HAP-1 (cell line): ENCODE measurements around the gene MPZL3.
A peak's percentile ranks its signal among the peaks of the same experiment; 100 is the strongest.
"Not testable (repeated sequence)": the region's sequence is repeated elsewhere in the genome, so short reads cannot be mapped to it uniquely, and the experiment has no call there.

Experiments
- DNase-seq, 2 experiments: peaks; one replicate each; pipeline ENCODE4 v3.0.0-alpha.2; 2016 to 2020; ENCODE audit warnings: low spot score in 2 of 2
- H3K27me3 ChIP-seq: fragments of 250-450 bp; sonication (Bioruptor Pico); 2 replicates; pipeline ENCODE4 v1.5.1; 2020; ENCODE audit warnings: low read depth, mild to moderate bottlenecking, moderate library complexity
- H3K36me3 ChIP-seq: fragments of 250-450 bp; sonication (Bioruptor Pico); replicated peaks from 2 replicates; pipeline ENCODE4 v1.5.1; 2020; ENCODE audit warnings: mild to moderate bottlenecking
- H3K4me1 ChIP-seq: fragments of 250-450 bp; sonication (Bioruptor Pico); 2 replicates; pipeline ENCODE4 v1.5.1; 2020; ENCODE audit warnings: mild to moderate bottlenecking
- H3K4me3 ChIP-seq: fragments of 250-450 bp; sonication (Bioruptor Pico); 2 replicates; pipeline ENCODE4 v1.5.1; 2020; ENCODE audit warnings: mild to moderate bottlenecking, moderate library complexity
- H3K9me3 ChIP-seq: fragments of 250-450 bp; sonication (Bioruptor Pico); 2 replicates; pipeline ENCODE4 v1.5.1; 2020; ENCODE audit warnings: mild to moderate bottlenecking, moderate library complexity
- in situ Hi-C: fragments of 300-500 bp; cut with MboI; formaldehyde crosslinking; loops from 3 replicates; pipeline ENCODE4 v1.14.3; 2020; ENCODE audit warnings: low sequenced_read_pairs, inconsistent platforms, mixed read lengths

Gene MPZL3

DNA sequence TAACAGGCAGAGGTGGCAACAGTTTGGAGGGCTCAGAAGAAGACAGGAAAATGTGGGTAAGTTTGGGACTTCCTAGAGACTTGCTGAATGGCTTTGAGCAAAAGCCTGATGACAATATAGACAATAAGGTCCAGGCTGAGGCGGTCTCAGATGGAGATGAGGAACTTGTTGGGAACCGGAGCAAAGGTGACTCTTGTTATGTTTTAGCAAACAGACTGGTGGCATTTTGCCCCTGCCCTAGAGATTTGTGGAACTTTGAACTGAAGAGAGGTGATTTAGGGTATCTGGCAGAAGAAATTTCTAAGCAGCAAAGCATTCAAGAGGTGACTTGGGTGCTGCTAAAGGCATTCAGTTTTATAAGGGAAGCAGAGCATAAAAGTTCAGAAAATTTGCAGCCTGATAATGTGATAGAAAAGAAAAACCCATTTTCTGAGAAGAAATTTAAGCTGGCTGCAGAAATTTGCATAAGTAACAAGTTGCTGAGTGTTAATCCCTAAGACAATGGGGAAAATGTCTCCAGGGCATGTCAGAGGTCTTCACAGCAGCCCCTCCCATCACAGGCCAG, 61.1 kb downstream of the MPZL3 start:
- not testable (repeated sequence) for H3K36me3 ChIP-seq, H3K9me3 ChIP-seq, H3K4me3 ChIP-seq, H3K4me1 ChIP-seq, DNase-seq, H3K27me3 ChIP-seq
- in situ Hi-C loops, result loop anchor here (10.0 to 25.0 kb wide), 2 partner anchors 164 to 296 kb away; partner anchors contain the start of gene UBE4A

DNA sequence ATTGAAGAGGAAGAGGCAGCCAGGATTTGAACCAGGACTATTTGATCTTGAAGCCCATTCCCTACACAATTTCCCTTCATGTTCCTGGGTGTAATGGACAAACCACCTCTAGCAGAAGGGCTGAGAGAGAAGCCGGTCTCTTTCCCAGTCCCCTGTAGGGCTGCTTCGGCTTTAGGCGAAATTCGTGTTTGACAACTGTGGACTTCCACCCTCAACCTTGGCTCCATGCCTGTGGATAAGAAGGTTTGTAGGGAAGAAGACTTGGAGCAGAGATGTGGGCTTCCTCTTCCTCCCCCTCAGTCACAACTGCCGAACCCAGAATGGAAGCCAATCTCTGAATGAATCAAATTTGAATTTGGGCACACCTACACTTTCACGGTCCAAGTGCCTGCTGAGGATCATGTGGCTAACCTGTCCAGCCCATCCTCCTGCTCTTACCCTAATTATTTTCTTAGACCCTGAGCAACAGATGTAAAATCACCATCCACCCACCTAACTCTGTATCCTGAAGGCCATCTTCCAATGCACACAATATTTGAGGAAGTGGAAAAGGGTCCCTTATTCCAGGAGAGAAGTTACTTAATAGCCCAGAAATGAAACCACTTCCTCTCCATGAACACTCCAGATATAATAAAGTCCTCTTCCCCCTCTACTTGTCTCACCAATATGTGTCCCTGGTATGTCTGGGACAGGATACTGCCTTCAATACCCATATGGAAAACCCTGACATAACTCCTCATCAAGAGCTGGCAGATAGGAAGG, 65.6 kb downstream of the MPZL3 start:
- Histone ChIP-seq H3K9me3 (no peaks in the 10 kb centered on the region), H3K36me3 (no peaks in the 10 kb centered on the region), H3K27me3 (peaks cover 2% of the 10 kb centered on the region; the same call in 1 of the 2 replicates), H3K4me3 (no peak overlapping the region), H3K4me1 (no peaks in the 10 kb centered on the region)
- DNase-seq, result no peak
- in situ Hi-C loops, result loop anchor here (25.0 kb wide), 1 partner anchor 301 kb away; no protein-coding TSS in a partner anchor

DNA sequence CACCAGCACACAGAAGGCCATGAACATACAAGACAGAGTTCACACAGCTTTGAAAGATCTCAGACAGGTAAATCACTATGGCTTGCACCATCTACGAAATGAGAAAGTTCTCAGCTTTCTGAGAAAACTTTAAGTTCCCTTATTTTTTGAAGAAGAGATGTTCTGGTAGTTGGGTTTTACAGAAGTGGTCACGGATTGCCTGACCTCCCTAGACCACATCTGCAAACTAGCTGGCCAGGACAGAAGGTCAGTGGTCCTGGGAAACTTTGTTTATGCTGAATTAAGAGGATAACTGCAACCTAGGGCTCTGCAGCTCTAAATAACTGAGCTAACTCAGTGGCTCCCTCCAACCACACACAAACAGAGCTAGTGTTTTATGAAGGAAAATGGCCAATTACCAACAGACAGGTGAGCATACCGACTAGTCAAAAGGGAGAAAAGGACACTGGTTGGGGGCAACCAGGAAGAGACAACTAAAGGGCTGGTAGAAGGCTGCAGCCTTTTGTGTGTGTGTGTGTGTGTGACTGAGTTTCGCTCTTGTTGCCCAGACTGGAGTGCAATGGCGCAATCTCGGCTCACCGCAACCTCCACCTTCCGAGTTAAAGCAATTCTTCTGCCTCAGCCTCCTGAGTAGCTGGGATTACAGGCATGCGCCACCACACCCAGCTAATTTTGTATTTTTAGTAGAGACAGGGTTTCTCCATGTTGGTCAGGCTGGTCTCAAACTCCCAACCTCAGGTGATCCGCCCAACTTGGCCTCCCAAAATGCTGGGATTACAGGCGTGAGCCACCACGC, 67.2 kb downstream of the MPZL3 start:
- no peaks in the 10 kb centered on the region for H3K36me3 ChIP-seq
- H3K9me3 ChIP-seq, result no peaks in the 10 kb centered on the region
- DNase-seq, result no peak
- peaks cover 3% of the 10 kb centered on the region; the same call in 1 of the 2 replicates for H3K4me1 ChIP-seq
- in situ Hi-C loops, result loop anchor here (25.0 kb wide), 1 partner anchor 302 kb away; no protein-coding TSS in a partner anchor
- H3K4me3 ChIP-seq, result no peak overlapping the region
- H3K27me3 ChIP-seq, result peaks cover 2% of the 10 kb centered on the region; the same call in 1 of the 2 replicates

DNA sequence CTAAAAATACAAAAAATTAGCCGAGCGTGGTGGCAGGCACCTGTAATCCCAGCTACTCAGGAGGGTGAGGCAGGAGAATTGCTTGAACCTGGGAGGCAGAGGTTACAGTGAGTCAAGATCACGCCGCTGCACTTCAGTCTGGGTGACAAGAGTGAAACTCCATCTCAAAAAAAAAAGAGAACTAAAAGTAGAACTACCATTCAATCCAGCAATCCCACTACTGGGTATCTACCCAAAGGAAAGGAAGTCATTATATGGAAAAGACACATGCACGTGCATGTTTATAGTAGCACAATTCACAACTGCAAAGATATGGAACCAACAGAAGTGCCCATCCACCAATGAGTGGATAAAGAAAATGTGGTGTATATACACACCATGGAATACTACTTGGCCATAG, 68.5 kb downstream of the MPZL3 start:
- DNase-seq, H3K27me3 ChIP-seq: not testable (repeated sequence)
- in situ Hi-C loops, result loop anchor here (25.0 kb wide), 1 partner anchor 304 kb away; no protein-coding TSS in a partner anchor

DNA sequence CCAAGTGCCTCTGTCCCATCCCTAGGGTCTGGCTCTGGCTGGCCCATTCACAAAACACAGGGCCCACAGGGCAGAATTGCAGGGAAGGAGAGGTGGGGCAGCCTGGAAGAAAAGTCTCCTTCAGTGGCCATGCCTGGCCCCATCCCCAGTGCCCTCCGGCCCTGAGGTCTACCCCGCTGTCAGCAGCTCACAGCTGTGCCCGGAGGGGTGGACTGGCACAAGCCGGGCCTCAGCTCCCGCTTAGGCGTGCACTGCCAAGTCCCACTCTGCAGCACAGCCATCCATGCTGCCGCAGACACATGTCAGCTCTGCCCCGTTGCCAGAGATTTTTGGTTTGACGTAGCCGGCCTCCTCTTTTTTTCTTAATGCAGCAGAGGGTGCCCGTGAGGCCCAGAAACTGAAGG, 71.9 kb downstream of the MPZL3 start:
- Histone ChIP-seq H3K4me1 (peaks cover 3% of the 10 kb centered on the region; the same call in 1 of the 2 replicates), H3K36me3 (no peaks in the 10 kb centered on the region), H3K27me3 (no peaks in the 10 kb centered on the region), H3K9me3 (no peaks in the 10 kb centered on the region), H3K4me3 (no peak overlapping the region)
- peak; percentile 16 to 75 for DNase-seq
- in situ Hi-C loops, result loop anchor here (25.0 kb wide), 1 partner anchor 307 kb away; no protein-coding TSS in a partner anchor

More for the DNA sequence above, 68.5 kb downstream of the MPZL3 start:
- H3K36me3 ChIP-seq, H3K9me3 ChIP-seq, H3K4me1 ChIP-seq, H3K4me3 ChIP-seq: not testable (repeated sequence)

DNA sequence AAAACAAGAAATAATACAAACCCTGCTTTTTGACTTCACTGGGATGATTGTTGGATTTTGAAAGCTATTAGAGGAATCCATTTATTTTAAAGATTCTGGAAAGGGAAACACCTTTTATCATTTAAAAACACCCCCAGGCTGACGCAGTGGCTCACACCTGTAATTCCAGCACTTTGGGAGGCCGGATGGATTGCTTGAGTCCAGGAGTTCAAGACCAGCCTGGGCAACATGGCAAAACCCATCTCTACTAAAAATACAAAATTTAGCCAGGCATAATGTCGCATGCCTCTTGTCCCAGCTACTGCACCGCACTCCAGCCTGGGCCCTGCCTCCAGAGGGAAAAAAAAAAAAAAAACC, 75.4 kb downstream of the MPZL3 start:
- H3K4me1 ChIP-seq, result peaks cover 3% of the 10 kb centered on the region; the same call in 1 of the 2 replicates
- no peaks in the 10 kb centered on the region for H3K36me3 ChIP-seq
- in situ Hi-C loops, result loop anchor here (25.0 kb wide), 1 partner anchor 311 kb away; no protein-coding TSS in a partner anchor
- no peaks in the 10 kb centered on the region for H3K9me3 ChIP-seq
- H3K27me3 ChIP-seq, result no peaks in the 10 kb centered on the region
- DNase-seq, result no peak
- no peak overlapping the region for H3K4me3 ChIP-seq
